VCaP (cell line): Measurements from ENCODE around the gene PTPRD.

Source experiments
- H3K27ac ChIP-seq: fragments of 450-650 bp; 2 replicates; pipeline ENCODE4 v1.5.1; 2017
- TF ChIP-seq, protein P1 (sequence below): fragments of 450-650 bp; conservative IDR thresholded peaks from 2 replicates; pipeline ENCODE4 v1.5.1; 2017; ENCODE audit warnings: mild to moderate bottlenecking, moderate library complexity

PTPRD gene

DNA sequence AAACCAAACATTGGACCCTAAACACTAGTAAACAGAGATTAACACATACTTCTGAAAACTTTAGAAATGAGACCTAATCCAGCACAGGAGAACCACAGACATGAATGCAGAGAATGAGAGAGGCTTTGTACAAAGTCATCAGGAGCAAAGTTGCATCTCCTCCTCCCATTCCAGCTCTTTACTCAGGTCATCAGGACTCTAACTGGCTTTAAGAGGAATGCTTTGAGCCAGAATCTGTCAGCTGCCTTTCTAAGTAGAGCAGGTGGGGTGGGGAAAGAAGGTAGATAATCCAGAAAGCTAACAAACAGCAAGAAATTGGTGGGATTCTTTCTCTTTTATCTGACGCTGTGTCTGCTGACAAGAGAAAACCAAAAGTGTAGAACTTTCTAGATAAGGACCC, 2230.5 kb downstream of the PTPRD start:
- TF ChIP-seq, protein P1, sequence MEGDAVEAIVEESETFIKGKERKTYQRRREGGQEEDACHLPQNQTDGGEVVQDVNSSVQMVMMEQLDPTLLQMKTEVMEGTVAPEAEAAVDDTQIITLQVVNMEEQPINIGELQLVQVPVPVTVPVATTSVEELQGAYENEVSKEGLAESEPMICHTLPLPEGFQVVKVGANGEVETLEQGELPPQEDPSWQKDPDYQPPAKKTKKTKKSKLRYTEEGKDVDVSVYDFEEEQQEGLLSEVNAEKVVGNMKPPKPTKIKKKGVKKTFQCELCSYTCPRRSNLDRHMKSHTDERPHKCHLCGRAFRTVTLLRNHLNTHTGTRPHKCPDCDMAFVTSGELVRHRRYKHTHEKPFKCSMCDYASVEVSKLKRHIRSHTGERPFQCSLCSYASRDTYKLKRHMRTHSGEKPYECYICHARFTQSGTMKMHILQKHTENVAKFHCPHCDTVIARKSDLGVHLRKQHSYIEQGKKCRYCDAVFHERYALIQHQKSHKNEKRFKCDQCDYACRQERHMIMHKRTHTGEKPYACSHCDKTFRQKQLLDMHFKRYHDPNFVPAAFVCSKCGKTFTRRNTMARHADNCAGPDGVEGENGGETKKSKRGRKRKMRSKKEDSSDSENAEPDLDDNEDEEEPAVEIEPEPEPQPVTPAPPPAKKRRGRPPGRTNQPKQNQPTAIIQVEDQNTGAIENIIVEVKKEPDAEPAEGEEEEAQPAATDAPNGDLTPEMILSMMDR, result no peak
- H3K27ac ChIP-seq, result no peak overlapping the region

DNA sequence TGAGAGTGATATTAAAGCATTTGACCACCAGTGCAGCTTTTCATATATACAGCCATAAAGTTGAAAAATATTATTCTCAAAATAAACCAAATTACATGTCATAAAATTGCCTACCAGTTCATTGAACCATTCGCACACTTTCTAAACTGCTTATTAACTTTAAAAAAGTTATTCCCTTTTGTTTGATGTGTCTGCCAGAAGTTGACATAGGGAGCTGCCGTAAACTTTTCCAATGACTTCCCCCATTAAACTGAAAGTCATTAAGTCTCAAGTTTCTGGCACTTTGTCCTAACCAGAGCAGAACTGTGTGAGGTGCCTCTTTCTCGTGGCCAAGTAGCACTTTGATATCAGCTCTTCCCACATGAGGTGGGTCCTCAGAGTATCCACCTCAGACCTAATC, 2231.2 kb downstream of the PTPRD start:
- TF ChIP-seq, protein P1, result no peak

DNA sequence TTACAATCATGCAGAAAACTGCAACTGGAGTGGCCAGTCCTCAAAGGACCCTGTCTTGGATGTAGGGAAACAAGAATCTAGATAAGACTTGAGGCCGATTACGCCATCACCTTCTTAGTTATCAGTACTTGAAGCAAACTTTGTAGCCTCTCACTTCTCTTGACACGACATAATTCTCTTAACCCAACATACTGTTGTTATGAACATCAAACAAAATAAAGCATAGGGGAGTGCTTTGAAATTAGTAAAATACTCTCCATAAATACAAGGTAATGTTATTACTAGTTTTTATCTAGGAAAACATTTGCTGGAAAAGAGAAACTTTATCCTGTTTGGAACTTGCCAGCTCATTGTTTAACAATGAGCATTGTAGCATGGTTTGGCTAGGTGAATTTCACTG, 2238.3 kb downstream of the PTPRD start:
- no peak overlapping the region for H3K27ac ChIP-seq
- TF ChIP-seq, protein P1, result no peak

More for the DNA sequence above, 2231.2 kb downstream of the PTPRD start:
- no peak overlapping the region for H3K27ac ChIP-seq

DNA sequence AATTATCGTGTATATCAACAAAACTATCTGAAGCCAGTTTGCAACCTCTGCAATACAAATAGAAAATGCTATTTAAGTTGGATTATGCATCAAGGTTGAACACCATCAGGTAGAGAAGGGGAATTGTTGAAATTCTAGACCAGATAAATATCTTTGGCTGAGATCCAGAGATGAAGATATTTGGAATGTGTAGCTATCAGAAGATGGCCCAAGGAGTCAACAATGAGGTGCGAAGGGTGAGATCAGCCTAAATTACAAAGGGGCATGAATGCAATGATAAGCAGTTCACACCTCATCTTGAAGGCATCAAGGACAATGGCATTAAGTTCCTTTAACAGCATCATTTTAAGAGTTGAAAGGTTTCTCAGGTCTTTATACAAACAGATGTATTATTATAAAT, 2241.1 kb downstream of the PTPRD start:
- TF ChIP-seq, protein P1, result no peak
- no peak overlapping the region for H3K27ac ChIP-seq

DNA sequence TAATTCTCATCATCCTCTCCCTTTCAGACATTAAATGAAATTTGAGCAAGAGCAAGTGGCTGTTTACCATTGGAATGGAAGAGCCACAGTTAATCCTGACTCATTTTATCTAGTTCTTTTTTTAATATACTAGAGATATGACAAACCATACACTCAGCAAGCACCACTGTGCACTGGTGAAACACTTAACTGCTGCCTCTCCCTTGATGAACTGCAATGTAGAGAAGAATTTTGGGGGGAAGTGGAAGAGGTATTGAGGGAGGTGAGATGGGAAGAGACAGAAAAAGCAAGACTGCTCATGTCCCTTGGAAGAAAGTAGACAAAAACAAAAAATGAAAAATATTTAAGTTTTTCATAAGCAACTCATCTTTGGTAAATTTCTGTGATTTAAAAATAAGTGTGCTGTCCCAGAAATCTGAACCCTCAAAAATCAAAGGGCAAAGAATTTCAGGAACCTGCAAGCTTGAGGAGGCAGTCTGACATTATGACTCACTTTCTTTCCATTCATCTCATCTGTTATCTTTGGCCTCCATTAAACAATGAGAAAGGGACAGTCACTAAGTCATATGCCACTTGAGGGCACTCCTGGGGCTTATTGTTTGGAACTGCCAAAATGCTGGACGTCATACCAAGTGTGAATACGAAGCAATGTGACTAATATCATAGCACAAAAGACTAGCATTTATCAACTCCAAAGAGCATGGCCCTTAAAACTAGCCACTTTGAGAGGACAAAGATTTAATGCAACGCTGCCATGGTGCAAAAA, 2246.5 kb downstream of the PTPRD start:
- H3K27ac ChIP-seq, result no peak overlapping the region
- TF ChIP-seq, protein P1, result no peak

DNA sequence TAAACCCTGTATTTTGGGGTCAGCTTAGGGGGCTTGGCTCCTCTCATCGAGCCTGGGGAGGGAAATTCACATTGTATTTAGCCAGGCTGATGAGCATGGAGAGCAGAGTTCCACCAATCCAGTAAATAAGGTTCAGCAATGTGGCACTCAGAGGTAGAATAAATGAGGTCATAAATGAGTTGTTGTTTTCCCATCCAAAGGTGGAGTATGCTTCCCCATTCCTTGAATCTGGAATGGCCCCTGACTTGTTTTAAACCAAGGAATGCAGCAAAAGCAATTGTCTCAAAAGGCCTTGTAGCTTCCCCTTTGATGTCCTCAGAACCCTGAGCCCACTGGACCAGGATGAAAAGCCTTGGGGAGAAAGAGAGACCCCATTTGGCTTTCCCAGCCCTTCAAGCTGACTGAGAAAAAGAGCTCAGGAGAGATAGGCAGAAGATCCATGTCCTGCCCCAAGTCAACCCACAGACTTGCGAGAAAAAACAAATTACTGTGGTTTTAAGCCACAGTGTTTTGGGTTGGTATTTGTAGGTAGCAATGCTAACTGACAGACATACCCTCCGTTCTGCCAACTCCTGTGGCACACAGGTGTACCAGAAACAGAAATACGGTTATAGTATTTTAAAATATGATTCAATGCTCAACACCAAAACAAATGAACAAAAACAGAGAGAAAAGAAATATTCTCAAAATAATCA, 2247.2 kb downstream of the PTPRD start:
- TF ChIP-seq, protein P1, result no peak
- H3K27ac ChIP-seq, result no peak overlapping the region

DNA sequence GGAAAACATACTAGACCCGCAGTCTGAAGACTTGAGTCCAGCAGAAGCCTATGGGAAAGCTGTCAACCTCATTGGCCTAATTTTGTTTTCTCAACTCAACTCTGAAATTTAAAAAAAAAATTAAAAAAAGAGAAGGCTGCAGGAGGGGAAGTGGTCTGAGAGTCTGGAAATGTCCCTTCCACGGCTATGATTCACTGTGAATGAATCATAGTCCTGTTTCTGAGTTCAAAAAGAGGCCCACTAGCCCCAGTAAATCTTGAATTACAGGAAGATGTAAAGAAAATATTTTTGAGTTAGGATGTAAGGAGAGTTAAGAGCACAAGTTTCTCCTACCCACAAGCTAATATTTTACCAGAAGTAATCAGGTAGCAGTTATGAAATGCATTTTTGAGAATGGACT, 2247.8 kb downstream of the PTPRD start:
- TF ChIP-seq, protein P1, result no peak

More for the DNA sequence above, 2247.8 kb downstream of the PTPRD start:
- no peak overlapping the region for H3K27ac ChIP-seq
